Glomerular endothelial cell (primary cell): ENCODE measurements around the gene GMDS. TPM values are rescaled to one million over a fixed set of nuclear protein-coding genes. Genes with fewer than 3 reads are reported as not detected.
A peak's percentile ranks its signal among the peaks of the same experiment; 100 is the strongest.
"Not testable (repeated sequence)": the region's sequence is repeated elsewhere in the genome, so short reads cannot be mapped to it uniquely, and the experiment has no call there.

Source experiments
- DNase-seq: peaks from one replicate; pipeline ENCODE4 v3.0.0-alpha.2; 2011; ENCODE audit warnings: low read depth, low spot score; ENCODE audit errors: extremely low read depth
- total RNA-seq: library from RNA; depleted of rRNA; stranded (reverse); fragments of >200 nt; gene quantifications from 2 replicates; pipeline ENCODE4 v1.2.3, GENCODE V29; 2015

GMDS gene
- total RNA-seq, 1 donor from 2014 or later = 26.3 TPM

GRCh38 chr6:1704711-1705110, 540.7 kb downstream of the GMDS start:
- DNase-seq = no peak

DNA sequence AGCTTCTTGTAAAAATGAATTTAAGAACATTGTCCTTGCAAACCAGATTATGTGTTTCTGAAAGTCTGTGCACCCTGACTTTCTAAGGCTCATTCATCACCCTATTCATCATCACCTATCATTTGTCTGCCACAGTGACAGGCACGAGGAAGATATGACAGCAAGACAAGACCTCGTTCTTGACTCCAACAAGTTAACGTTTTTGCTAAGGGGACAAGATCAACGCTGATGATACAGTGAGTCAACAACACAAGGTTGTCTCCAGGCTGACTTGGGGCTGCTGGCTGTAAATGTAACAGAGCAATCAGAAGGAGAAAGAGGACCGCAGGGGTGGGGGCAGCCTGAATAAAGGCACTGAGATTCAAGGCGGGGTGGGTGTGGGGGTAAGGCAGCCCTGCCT, 541.5 kb downstream of the GMDS start:
- no peak for DNase-seq

DNA sequence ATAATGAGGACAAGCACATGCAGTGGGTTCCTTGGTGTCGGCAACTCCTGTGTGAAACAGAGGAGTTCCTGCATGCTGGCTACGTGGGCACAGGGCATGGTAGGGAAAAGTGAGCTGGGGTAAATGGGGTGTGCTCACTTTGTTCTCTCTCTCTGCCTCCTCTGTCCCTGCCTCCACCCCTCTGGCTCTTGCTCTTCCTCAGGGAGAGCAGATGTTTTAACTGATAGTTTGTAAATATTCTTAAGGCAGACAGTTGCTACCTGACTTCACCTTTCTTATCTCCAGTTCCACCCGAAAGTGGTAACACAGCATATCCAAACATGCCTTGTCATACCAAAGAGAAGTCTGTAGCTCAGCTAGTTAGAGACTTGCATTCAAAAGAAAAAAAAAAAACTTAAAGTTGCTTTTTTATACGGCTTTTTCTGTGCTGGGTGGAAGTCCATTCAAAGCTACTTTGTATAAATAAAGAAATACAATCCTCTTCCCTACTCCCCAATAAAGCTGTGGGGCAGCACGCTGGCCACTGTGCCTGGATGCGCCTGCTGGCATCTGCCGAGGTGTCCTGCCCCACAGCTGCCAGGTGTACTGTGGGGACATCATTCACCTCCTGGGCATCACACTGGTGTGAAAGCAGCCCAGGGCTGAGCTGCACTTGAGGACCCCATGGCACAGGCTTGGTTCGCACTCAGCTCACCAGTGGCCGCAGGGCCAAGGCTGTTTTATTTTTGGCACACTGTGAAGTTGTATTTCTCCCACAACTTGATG, 542.1 kb downstream of the GMDS start:
- no peak for DNase-seq

DNA sequence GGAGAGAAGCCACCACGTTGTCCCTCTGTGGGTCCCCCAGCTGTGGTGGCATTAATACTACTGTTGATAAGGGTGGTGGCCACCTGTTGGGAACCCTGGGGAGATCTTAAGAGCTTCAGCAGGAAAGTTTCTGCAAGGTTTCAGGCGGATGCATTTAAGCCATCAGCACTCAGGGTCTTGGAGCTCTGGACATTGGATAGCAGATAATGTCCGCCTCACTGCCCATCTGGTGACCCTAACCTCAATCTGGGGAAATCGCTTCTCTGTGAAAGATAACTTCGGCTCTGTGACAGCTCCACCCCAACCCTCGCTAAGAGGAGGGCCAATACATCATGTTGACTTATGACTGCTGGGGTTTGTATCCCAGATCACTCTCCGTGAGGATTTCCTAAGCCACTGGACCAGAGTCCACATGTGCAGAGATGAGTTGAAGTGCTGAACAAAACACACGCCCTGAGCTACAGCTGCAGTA, 542.8 kb downstream of the GMDS start:
- DNase-seq = no peak

GRCh38 chr6:1701668-1702353, 543.6 kb downstream of the GMDS start:
- DNase-seq = no peak

GRCh38 chr6:1700278-1700967, 545.0 kb downstream of the GMDS start:
- no peak for DNase-seq

DNA sequence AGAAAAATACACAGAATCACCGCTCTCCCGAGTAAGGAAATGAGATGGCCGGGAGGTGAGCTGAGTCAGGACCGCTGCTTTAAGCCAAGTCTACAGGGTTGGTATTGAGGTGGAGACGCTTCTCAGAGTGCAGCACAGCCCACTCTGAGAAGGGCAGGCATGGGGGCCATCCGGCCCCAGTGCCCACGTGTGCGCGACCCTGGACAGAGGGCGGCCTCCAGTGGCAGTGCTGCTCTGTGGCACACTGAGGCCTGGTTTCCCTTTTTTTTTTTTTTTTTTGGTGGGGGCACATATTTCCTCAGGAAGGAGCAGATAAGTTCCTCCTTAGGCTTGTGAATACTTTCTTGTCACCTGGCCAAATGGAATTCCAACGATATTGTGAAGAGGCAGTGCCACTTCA, 546.9 kb downstream of the GMDS start:
- DNase-seq = no peak

- DNase-seq = no peak
These were observed 547.6 kb downstream of the GMDS start for GRCh38 chr6:1697688-1698351.

DNA sequence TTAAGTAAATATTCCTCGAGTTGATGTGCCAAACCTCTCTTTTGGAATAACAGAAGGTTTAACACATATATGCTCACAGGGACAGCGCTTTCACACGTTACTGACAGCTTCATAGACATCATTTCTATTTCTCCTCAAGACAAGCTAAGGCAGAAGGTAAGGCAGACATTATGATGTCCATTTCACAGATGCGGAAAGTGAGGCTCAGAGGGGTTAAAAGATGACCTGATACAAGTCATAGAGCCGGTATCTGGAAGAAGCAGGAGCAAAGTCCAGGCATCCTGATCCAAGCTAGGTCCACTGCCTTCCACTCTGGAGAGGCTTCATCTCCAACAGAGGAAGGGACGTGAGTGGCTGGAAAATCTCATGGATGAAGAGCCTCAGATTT, 548.9 kb downstream of the GMDS start:
- DNase-seq = no peak

GRCh38 chr6:1695546-1696462, 549.6 kb downstream of the GMDS start:
- DNase-seq = no peak

GRCh38 chr6:1691828-1692227, 553.6 kb downstream of the GMDS start:
- DNase-seq = not testable (repeated sequence)

- not testable (repeated sequence) for DNase-seq
These were observed 554.7 kb downstream of the GMDS start for GRCh38 chr6:1690656-1691055.

DNA sequence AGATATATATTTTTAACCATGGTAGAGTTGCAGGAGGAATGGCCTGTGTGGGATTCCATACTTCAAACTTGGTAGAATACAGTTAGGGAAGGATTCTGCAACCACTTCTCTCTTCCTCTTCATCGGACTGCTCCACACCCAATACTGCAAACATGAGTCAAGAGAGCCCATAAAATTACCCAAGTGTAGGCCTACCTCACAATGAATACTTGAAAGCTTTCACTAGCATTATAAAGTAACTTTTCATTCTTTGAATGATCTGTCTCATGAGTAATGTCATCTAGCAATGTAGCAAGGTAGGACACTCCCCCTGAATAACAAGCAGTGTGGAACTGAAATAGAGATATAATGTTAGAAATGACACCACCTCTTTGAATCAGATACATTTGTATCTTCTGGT, 556.3 kb downstream of the GMDS start:
- no peak for DNase-seq

GRCh38 chr6:1688396-1688795, 557.0 kb downstream of the GMDS start:
- DNase-seq = no peak

DNA sequence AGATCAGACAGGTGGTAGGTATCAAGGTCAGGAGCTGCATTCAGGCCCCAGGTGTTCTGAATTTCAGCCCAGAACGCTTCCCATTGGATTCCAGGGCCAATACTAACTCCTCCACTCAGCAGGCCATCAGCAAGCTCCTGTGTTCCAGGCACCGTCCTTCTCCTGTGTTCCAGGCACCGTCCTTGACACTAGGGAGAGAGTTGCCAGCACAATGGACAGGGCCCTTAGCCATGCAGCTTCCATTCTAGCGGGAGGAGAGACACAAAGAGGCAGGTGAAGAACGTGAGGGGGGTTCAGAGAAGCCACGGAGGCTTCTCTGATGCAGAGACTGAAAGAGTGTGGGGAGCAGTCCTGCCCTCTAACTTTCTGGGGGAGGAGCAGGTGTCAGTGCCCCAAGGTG, 558.0 kb downstream of the GMDS start:
- DNase-seq = no peak

GRCh38 chr6:1686117-1687098, 559.0 kb downstream of the GMDS start:
- DNase-seq = peak; percentile 16

- no peak for DNase-seq
These were observed 565.7 kb downstream of the GMDS start for GRCh38 chr6:1679688-1680068.

DNA sequence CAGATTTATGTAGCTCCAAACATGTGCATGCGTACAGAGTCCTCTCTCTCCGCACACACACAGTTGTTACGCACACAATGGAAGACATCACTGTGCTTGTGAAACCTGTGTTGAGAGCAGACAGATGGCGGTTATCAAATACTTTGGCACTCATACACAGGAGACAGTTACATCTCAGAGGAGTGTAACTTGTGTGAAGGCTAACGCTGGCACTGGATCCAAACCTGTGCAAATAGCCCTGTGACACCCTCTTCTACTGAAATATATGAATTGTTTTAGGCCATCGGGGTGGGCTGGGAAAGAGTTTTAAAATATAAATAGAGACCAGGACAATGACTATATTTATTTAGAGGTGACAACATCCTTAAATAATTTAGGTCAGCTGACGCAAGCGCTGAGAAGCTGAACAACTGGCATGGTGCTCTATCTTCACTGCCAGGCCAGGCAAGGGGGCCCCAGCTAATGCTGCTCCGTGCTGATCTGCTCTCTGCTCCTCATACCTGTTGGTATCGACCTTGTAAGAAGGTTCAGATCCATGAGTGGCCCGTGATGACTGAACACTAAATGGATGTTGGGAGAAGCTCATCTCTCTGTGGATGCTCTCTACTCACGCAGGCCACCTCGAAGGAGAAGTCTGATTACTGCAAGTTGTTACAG, 566.2 kb downstream of the GMDS start:
- no peak for DNase-seq
